Measurements from ENCODE around the gene CUL5.
"Not testable (repeated sequence)": the region's sequence is repeated elsewhere in the genome, so short reads cannot be mapped to it uniquely, and the experiment has no call there.

Gene CUL5

GRCh38 chr11:108019870-108020540 is 11.3 kb downstream of the CUL5 start:
- peak; percentile 72 for DNase-seq (ENCODE audit: low read depth)
- TF ChIP-seq CTCF (conservative IDR thresholded peaks at IDR 0.05; ENCODE audit: low read depth, low read length), result no peak
- no peak overlapping the region for H3K4me3 ChIP-seq (ENCODE audit: low read depth, low read length)

GRCh38 chr11:108025387-108026080 is 16.8 kb downstream of the CUL5 start:
- DNase-seq (ENCODE audit: low read depth), result peak; percentile 35
- peak; percentile 39 for TF ChIP-seq CTCF (conservative IDR thresholded peaks at IDR 0.05; ENCODE audit: low read depth, low read length)
- no peak overlapping the region for H3K4me3 ChIP-seq (ENCODE audit: low read depth, low read length)

- TF ChIP-seq CTCF (conservative IDR thresholded peaks at IDR 0.05; ENCODE audit: low read depth, low read length), result peak; percentile 26
- H3K4me3 ChIP-seq (ENCODE audit: low read depth, low read length), result no peak overlapping the region
- DNase-seq (ENCODE audit: low read depth), result no peak
These were observed 18.4 kb downstream of the CUL5 start for GRCh38 chr11:108027057-108027456.

DNA sequence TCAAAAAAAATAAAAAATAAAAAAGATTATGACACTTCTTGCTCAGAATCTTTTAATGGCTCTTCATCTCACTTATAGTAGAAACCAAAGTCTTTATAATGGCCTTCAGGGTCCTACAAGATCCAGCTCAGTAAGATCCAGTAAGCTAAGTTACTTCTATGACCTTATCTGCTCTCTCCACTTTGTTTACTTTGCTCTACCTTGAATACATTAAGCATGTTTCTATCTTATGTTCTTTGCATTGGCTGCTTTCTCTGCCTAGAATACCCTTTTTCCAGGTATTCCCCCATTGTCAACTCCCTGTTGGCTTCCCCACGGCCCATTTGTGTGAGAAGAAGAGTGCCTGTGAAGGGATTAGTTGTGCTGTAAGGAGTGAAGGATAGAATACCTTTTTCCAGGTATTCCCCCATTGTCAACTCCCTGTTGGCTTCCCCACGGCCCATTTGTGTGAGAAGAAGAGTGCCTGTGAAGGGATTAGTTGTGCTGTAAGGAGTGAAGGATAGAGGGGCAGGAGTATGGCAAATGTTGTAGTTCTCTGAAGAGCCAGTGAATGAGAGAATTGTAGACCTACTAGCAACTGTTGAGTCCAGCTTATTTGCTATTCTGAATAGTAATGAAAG is 20.2 kb downstream of the CUL5 start:
- DNase-seq (ENCODE audit: low read depth); H3K4me3 ChIP-seq (ENCODE audit: low read depth, low read length): not testable (repeated sequence)

- not testable (repeated sequence) for H3K4me3 ChIP-seq (ENCODE audit: low read depth, low read length); DNase-seq (ENCODE audit: low read depth)
These were observed 22.9 kb downstream of the CUL5 start for GRCh38 chr11:108031604-108032003.

GRCh38 chr11:108032800-108033199 is 24.1 kb downstream of the CUL5 start:
- no peak overlapping the region for H3K4me3 ChIP-seq (ENCODE audit: low read depth, low read length)
- TF ChIP-seq CTCF (conservative IDR thresholded peaks at IDR 0.05; ENCODE audit: low read depth, low read length), result no peak
- DNase-seq (ENCODE audit: low read depth), result no peak

GRCh38 chr11:108034034-108034433 is 25.3 kb downstream of the CUL5 start:
- H3K4me3 ChIP-seq (ENCODE audit: low read depth, low read length), result no peak overlapping the region
- no peak for TF ChIP-seq CTCF (conservative IDR thresholded peaks at IDR 0.05; ENCODE audit: low read depth, low read length)
- no peak for DNase-seq (ENCODE audit: low read depth)

GRCh38 chr11:108034952-108035351 is 26.3 kb downstream of the CUL5 start:
- DNase-seq (ENCODE audit: low read depth), result no peak
- no peak overlapping the region for H3K4me3 ChIP-seq (ENCODE audit: low read depth, low read length)
- no peak for TF ChIP-seq CTCF (conservative IDR thresholded peaks at IDR 0.05; ENCODE audit: low read depth, low read length)

Measured in choroid plexus epithelial cell (primary cell).